ENCODE measurements around the gene VIT.

GRCh38 chr2:36820942-36821605, 124.6 kb downstream of the VIT start:
- TF ChIP-seq POLR2AphosphoS5 (IDR thresholded peaks at IDR 0.05; ENCODE audit: insufficient read depth in 1 of 2, low read depth in 1 of 2) = no peak
- TF ChIP-seq CTCF (IDR thresholded peaks at IDR 0.05) = no peak
- TF ChIP-seq POLR2A (IDR thresholded peaks at IDR 0.05) = no peak
